Nucleus accumbens (tissue), 56 donors: ENCODE results near the gene RHOT2.
A peak's percentile ranks its signal among the peaks of the same experiment; 100 is the strongest.

Experiments
- DNase-seq, 56 donors: peaks; one replicate each; lab custom pipeline; 2025; lab: John Stamatoyannopoulos, UW

The RHOT2 gene

DNA sequence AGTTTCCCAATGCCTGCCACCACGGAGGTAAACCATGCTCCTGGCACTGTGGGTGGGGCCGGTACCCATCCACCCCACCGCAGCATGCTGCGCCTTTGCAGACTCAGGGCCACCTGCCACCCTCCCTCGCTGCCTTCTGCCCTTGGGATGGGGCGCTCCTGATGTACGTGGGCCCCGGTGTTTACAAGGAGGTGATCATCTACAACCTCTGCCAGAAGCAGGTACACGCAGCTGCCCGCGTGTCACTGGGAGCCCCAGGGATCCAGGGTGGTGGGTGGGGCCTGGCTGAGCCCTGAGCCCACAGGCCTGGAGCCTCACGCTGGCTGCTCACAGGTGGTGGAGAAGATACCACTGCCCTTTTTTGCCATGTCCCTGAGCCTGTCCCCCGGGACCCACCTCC is 1.4 kb upstream of the RHOT2 start:
- no peak for DNase-seq

DNA sequence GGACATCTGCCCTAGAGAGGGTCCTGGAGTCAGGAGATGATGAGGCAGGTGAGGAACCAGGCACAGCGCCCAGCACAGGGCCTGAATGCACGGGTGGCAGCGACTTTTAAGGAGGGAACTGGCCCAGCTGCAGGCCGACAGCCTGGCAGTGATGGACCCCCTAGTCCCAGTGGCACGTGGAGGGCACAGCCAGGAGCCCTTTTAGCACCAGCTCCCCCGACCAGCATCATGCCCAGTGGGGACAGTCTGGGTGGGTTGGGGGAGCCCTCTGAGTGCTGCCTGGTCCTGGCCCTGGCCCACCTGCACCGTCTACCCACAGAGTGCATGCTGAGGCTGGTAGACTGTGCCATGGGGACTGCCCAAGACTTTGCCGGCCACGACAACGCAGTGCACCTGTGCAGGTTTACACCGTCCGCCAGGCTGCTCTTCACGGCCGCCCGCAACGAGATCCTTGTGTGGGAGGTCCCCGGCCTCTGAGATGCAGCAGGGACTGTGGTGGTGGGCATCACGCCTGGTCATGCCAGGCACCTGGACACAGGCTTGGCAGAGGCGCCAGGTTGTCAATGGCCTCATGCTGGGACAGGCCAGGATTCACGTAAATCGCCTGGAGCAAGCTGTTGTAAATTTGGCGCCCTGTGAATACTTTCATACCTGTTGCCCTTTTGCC is 686 bp upstream of the RHOT2 start:
- peak in 3 of 56 donors; percentile 29 to 47 (median 33) for DNase-seq

DNA sequence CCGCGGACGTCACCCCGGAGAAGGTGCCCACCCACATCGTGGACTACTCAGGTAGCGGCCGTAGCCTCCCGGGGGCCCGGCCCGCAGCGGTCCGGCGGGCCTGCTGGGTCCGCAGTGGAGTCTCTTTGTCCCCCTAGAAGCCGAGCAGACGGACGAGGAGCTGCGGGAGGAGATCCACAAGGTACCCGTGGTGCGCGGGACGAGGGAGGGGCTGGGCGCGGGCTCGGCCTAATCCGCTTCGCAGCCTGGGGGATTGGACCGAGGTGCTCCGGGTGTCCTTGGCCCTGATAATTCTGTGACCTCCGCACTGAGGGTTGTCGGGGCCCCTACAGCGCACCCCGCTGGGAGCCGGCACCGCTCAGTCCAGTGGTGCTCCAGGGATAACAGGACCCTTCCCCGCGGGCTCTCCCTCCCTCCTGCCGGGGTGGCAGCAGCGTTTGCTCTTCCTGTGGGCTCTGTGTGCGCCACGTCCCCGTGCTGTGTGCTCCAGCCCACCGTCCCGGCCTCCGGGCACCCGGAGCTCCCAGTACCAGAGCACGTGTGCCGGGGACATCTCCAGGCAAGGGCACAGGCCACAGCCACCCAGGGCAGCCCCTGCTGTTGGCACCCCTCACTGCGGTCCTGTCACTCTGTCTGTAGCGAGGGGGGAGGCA is 713 bp downstream of the RHOT2 start:
- no peak for DNase-seq

DNA sequence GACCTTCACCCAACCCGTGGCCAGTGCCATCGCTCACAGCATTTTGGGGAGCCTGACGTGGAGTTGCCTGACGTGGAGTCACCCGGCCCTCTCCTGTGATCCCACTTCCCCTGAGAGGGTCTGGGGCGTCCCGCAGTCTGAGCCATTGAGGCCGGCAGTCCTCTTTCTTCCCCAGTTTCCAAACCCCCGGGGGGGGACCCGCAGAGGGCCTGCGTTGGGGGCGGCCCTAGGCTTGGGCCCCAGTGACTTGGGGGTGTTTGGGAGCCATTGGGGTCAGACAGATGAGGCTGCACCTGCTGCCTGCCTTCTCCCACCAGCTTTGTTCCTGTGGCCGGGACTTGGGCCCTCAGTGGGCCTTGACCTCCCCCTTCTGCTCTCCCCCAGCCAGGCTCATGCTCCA is 1.7 kb downstream of the RHOT2 start:
- no peak for DNase-seq

DNA sequence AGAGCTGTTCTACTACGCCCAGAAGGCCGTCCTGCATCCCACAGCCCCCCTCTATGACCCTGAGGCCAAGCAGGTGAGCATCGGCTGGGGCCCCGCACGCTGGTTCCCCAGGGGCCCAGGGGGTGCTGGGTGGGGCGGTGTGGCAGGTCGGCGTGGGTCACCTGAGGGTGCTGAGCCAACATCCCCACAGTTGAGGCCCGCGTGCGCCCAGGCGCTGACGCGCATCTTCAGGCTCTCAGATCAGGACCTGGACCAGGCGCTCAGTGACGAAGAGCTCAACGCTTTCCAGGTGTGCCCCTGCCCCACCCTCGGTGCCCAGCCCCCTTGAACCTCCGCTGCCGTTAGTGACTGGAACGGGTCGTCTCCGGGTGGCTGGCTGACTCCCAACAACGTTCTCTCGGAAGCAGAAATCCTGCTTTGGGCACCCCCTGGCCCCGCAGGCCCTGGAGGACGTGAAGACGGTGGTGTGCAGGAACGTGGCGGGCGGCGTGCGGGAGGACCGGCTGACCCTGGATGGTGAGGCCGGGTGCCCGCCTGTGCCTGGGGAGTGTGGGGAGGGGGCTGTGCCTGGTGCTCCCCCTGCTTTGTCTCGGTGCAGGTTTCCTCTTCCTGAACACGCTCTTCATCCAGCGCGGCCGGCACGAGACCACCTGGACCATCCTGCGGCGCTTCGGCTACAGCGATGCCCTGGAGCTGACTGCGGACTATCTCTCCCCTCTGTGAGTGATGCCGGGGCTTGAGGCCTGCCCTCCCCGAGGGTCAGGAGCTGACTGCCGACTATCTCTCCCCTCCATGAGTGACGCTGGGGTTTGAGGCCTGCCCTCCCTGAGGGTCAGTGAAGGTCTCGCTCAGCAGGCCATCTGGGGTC is 2.8 kb downstream of the RHOT2 start:
- no peak for DNase-seq

DNA sequence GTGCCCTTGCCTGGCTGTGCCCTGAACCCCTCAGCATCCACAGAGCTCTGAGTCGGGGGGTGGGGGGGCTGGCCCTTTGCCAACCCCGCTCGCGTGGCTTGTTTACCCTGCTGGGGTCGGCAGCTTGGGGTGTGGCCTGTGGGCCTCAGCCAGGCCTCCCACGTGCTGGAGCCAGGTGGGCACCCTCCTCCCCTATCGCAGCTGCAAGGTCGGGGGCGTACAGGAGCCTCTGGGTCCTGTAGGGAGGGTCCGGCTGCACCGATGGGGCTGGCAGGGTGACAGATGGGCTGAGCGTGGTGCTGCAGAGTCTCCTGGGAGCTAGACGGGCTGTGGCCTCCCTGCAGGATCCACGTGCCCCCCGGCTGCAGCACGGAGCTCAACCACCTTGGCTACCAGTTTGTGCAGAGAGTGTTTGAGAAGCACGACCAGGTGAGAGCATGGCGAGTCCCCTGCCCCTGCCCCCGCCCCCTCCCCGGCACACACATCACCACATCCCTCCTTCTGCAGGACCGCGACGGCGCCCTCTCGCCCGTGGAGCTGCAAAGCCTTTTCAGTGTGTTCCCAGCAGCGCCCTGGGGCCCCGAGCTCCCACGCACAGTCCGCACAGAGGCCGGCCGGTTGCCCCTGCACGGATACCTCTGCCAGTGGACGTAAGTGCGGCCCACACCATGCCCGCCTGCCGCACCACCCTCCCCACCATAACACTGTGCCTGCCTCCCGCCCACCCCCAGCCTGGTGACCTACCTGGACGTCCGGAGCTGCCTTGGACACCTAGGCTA is 3.6 kb downstream of the RHOT2 start:
- DNase-seq: no peak

DNA sequence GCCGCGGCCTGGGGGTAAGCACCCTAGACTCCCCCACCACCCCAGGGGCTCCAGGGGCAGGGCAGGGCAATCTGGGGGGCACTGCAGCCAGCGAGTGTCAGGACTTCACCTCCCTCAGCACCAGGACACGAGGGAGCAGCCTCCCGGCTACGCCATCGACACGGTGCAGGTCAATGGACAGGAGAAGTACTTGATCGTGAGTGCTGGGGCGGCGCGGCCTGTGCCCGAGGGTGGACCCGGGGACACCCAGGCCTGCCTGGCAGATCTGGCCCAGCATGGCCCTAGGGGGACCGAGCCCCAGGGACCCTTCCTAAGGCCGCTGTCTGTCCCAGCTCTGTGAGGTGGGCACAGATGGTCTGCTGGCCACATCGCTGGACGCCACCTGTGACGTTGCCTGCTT is 4.4 kb downstream of the RHOT2 start:
- DNase-seq: no peak

DNA sequence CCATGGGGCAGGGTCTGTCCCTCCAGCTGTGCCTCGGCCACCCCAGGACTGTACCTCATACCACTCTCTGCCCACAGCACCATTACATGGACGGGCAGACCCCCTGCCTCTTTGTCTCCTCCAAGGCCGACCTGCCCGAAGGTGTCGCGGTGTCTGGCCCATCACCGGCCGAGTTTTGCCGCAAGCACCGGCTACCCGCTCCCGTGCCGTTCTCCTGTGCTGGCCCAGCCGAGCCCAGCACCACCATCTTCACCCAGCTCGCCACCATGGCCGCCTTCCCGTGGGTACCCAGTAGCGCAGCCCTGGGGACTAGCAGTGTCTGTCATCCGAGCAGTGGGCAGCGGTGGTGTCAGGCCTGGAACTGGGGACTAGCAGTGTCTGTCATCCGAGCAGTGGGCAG is 4.9 kb downstream of the RHOT2 start:
- no peak for DNase-seq

DNA sequence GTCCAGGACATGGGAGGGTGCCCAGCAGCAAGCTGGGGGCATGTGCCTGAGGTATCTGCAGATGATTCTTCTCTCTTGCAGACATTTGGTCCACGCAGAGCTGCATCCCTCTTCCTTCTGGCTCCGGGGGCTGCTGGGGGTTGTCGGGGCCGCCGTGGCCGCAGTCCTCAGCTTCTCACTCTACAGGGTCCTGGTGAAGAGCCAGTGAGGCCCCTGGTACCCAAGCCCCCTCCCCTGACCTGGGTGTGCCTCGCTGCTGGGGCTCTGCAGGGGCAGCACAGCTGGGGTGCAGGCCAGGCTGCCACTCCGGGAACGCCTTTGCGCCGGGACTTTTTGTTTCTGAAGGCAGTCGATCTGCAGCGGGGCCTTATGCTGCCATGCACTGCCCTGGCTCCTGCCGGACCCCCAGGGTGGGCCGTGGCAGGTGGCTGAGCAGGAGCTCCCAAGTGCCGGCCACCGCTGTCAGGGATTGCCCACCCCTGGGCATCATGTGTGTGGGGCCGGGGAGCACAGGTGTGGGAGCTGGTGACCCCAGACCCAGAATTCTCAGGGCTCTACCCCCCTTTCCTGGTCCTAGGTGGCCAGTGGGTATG is 5.6 kb downstream of the RHOT2 start:
- DNase-seq: no peak

DNA sequence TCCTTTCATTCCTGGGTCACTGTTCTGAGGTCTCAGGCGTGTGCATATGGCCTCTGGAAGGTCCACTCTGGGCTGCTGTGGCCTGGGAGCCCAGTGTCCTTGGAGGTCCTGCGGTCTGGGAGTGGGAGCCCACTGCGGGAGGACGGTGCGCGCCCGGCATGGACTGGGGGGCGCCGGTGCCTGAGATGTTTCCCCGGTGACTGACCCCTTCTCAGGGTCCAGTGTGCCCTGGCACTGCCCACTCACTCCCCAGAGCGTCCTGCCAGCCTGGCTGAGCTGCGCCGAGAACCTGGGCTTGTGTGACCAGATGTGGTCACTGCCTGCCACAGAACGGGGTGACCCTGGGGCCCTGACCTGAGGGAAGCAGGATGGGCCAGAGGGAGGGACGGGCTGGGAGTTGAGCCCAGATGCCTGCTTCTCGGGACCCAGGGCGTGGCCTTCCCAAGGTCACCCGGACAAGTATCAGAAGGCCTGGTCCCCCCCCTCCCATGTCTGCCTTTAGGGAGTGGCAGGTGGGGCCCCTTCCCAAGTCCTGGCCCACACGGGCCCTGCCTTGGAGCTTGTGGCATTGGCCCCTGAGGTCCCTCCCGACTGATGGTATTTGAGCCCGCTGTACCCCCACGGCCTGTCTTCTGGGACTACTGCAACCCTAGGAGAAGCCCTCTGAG is 6.4 kb downstream of the RHOT2 start:
- no peak for DNase-seq

DNA sequence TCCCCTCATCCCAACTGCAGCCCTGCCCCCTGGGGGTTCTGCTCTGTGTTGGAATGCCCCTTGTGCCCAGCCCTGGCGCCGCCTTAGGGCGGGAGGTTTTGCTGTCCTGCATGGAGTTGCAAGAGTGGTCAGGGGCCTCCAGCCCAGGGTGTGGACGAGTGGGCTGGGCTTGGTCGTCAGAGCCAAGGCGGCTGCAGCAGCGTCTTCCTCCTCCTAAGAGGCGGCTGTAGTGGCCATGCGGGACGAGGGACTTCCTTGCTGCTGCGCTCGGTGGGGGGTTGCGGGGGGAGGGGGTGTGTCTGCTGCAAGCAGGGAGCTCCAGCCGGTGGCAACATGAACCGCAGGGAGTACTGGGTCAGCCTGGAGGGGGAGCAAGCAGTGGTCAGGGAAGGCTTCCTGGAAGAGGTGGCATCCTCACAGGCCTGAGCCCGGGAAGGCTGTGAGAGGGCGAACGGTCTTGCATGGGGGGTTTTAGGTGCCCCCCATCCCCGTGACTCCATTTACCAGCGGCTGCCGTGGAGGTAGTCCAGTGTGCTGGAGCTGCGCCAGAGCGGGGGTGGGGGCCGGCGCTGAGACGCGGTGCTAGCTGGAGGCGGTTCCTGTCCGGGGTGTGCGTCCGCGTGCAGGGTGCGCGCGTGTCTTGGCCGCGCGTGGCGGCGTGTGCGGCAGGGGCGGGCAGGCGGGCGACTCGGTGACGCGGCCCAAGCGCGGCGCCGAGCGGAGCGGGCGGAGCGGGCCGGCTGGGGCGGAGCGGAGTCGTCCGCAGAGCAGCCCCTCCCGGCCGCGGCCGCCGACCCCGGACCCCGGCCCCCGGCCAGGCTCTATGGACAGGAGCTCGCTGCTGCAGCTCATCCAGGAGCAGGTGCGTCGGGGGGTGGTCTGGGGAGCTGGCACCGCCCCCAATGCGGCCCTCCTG is 7.3 kb downstream of the RHOT2 start, which contains the start of gene RHBDL1:
Gene RHBDL1, plus strand, starts transcription at position 704 of the 916 bp plus-strand sequence. Its CDS starts 120 bp downstream, at position 824.
- DNase-seq: peak in 30 of 56 donors; percentile 7 to 76 (median 32)

DNA sequence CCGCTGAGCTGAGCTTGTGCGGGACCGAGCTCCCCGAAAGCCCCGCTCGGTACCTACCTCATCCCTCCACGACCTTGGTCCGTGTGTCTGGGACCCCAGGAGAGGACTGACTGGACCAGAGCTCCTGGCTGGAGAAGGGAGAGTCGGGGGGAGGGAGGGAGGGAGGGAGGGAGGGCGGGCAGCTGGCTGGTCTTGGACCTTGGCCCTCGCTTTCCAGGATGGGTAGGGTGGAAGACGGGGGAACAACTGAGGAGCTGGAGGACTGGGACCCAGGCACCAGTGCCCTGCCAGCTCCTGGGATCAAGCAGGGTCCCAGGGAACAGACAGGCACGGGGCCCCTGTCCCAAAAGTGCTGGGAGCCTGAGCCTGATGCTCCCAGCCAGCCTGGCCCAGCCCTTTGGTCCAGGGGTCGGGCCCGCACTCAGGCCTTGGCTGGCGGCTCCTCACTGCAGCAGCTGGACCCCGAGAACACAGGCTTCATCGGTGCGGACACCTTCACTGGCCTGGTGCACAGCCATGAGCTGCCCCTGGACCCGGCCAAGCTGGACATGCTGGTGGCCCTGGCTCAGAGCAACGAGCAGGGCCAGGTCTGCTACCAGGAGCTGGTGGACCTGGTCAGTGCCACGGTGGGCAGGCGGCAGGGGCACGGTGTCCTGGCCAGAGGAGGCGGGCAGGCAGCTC is 8.1 kb downstream of the RHOT2 start:
- DNase-seq: peak in 3 of 56 donors; percentile 27 to 44 (median 31)

DNA sequence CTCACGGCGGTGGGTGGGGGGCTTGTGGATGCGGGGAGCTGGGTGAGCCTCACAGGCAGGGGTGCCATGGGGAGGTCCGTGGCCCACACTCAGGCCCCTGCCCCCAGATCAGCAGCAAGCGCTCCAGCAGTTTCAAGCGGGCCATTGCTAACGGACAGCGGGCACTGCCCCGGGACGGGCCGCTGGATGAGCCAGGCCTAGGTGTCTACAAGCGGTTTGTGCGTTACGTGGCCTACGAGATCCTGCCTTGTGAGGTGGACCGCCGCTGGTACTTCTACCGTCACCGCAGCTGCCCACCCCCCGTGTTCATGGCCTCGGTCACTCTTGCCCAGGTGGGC is 8.6 kb downstream of the RHOT2 start:
- no peak for DNase-seq

DNA sequence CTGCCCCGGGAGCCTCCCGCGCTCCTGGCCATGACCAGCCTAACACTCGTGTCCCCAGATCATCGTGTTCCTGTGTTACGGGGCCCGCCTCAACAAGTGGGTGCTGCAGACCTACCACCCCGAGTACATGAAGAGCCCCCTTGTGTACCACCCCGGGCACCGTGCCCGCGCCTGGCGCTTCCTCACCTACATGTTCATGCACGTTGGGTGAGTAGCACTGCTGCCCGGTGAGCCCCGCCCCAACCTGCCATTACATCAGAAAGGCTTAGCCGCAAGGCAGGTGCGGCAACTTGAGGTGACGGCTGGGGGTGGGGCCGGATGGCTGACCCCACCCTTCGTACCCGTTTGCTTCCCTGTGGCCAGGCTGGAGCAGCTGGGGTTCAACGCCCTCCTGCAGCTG is 9.0 kb downstream of the RHOT2 start:
- DNase-seq: no peak

DNA sequence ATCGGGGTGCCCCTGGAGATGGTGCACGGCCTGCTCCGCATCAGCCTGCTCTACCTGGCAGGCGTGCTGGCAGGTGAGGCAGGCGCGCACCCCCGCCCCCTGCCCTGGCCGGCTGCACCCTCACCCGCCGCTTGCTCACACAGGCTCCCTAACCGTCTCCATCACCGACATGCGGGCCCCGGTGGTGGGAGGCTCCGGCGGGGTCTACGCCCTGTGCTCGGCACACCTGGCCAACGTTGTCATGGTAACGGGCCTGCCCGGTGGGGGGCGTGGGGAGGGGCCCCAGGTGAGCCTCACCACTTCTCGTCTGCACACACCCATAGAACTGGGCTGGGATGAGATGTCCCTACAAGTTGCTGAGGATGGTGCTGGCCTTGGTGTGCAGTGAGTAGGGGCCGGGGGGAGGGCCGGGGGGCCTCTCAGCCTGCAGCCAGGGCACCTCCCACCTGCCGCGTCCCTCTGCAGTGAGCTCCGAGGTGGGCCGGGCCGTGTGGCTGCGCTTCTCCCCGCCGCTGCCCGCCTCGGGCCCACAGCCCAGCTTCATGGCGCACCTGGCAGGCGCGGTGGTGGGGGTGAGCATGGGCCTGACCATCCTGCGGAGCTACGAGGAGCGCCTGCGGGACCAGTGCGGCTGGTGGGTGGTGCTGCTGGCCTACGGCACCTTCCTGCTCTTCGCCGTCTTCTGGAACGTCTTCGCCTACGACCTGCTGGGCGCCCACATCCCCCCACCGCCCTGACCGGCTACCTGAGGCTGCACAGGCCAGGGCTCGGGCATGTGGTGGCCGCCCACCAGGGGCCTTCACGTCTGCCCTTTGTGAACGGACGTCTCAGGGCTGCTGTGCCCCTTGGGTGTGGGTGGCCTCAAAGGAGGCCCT is 9.6 kb downstream of the RHOT2 start:
- DNase-seq: no peak

DNA sequence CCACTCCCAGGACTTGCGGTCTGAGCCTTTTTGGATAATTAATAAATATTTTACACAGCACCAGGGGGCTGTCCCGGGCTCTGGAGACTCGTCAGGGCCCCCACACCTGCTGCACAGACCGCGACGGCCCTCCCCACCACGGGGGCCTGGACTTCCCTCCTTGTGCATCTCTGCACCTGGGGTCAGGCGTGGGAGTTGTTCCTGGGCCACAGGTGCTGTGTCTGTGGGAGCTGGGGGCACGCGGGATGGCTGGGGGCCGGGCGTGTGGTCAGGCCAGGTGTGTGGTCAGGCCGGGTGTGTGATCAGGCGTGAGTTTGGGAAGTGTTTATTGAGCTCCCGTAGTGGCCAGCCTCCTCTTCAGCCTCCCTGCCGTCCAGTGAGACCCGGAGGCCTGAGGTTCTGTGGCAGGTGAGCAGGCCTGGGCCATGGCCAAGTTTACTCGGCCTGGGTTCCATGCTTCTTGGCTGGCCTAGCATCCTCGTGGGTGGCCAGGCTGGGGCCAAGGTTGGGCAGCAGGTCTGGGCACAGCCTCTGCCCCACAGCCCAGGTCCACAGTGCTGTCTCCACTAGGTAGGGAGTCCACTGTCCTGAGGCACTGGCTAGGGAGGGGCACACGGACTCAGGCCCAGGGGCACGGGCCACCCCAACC is 10.4 kb downstream of the RHOT2 start:
- DNase-seq: no peak
